Astrocyte of the cerebellum (primary cell): ENCODE measurements around the gene GABARAP.

Experiments
- DNase-seq: peaks from one replicate; pipeline ENCODE4 v3.0.0-alpha.2; 2011; ENCODE audit warnings: low read depth
- H3K4me3 ChIP-seq: 2 replicates; pipeline ENCODE4 v1.5.1; 2011; ENCODE audit warnings: mild to moderate bottlenecking, low read depth, low read length, moderate library complexity
- in situ Hi-C: cut with HindIII; loops from 2 replicates; pipeline ENCODE4 v1.10.0; 2017; ENCODE audit warnings: low sequenced_read_pairs
- TF ChIP-seq, protein P1 (sequence below): IDR thresholded peaks from 2 replicates; pipeline ENCODE4 v1.5.1; 2012; ENCODE audit warnings: low read length, low read depth, moderate library complexity, mild to moderate bottlenecking; ENCODE audit errors: missing control alignments

Gene GABARAP

DNA sequence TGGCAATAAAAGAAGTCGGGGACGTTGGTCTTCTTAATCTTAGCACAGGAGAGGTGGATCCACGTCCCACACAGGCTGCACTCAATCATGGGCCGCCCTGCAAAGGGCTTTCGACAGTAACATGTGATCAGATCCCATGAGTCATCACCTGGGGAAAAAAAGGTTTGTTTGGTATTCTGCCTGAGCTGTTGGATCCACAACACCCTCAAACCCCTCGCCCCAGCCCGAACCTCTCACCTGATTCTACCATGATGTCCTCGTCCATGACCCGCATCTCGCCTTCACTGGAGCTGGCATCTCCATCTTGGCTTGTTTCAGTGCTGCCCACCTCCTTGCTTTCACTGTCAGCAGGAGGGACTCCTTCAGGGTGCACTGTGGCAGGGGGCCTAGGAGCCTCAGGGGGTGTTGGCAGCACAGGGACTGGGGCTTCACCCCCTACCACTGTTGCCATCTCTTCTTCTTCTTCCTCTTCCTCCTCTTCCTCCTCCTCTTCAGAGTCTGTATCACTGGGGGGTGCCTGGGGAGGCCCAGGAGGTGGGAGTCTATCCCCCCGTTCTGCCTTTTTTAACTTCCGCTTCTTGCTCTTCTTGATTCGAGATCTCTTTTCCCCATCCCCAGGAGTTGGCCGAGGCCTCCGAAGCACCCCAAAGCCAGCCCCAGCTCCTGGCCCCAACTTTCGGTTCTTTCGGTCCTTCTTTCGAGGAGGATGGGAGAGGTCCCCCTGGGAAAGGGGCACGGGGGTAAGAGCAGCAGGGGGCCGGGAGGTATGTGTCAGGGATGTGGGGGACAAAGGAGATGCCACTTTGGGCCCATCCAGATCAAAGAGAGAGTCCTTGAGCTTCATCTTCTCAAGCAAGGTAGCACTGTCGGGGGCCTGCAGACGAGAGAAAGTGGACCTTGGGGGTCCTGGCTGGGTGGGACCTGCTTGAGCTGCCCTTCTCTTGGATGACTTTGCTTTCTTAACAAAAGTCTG, 6.3 kb downstream of the GABARAP start:
- DNase-seq: no peak
- H3K4me3 ChIP-seq: no peak overlapping the region
- in situ Hi-C loops: no loop called here

DNA sequence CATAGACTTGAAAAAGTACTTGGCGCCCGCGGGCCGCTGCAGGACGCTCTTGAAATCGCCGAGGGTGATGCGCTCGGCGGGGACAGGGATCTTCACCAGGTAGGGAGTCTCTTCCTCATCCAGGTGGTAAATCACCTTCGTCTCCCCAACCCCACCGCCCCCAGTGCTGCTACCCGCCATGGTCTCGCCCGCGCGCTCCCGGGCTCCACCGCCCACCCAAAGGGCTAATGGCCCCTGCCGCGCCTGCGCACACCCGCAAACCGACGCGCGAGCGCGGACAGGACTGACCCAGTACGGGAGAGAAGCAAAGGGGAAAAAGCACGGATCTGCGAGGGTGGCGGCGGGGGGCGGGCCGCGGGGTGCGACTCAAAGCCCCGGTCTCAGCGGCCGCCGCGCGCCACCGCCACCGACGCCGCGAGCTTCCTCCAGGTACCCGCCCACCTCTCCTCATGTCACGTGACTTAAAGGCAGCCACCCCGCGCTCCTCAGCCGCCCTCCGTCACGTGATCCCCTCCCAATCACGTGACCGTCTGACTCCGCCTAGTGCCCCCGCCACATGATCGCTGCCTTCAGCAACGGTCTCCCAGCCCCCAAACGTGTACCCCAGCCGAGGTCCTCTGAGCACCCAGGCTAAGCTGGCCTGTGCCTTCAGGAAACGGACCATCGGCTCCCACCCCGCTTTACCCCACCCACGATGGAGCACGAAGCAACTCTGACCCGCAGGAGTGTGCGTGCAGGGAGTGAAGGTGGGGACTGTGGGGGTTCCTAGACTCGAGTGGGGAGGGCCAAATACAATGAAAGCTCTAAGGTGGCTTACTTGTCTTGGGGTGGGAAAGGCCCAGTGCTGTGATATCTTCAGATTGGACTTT, 7.9 kb downstream of the GABARAP start, which contains the start of gene DVL2:
DVL2 (minus strand) TSS at position 435 of the 869 bp plus-strand sequence; CDS start at position 180, 255 bp downstream.
- peak within 1 kb of the TSS; percentile 87 for H3K4me3 ChIP-seq
- in situ Hi-C loops: no loop called here
- TF ChIP-seq, protein P1, sequence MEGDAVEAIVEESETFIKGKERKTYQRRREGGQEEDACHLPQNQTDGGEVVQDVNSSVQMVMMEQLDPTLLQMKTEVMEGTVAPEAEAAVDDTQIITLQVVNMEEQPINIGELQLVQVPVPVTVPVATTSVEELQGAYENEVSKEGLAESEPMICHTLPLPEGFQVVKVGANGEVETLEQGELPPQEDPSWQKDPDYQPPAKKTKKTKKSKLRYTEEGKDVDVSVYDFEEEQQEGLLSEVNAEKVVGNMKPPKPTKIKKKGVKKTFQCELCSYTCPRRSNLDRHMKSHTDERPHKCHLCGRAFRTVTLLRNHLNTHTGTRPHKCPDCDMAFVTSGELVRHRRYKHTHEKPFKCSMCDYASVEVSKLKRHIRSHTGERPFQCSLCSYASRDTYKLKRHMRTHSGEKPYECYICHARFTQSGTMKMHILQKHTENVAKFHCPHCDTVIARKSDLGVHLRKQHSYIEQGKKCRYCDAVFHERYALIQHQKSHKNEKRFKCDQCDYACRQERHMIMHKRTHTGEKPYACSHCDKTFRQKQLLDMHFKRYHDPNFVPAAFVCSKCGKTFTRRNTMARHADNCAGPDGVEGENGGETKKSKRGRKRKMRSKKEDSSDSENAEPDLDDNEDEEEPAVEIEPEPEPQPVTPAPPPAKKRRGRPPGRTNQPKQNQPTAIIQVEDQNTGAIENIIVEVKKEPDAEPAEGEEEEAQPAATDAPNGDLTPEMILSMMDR: no peak
- peak; percentile 83 for DNase-seq

More for the DNA sequence above, 6.3 kb downstream of the GABARAP start:
- TF ChIP-seq, protein P1: no peak

DNA sequence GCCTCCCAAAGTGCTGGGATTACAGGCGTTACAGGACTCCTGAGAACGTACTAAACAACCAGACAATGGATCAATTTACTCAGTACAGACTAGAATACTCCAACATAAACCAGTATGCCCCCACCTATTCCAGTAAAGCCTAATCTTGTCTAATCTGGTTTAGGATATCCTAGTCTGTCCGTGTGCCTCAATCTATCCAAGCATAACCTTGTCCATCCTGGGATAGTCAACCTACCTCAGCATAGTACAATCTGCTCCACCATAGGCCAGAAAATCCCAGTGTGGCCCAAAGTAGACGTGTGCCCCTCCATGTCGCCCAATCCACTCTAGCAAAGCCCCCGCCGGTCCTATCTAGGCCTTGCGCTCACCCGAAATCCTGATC, 8.6 kb downstream of the GABARAP start:
- peak overlapping the region; percentile 87 for H3K4me3 ChIP-seq
- in situ Hi-C loops: no loop called here
- TF ChIP-seq, protein P1: no peak
- no peak for DNase-seq

DNA sequence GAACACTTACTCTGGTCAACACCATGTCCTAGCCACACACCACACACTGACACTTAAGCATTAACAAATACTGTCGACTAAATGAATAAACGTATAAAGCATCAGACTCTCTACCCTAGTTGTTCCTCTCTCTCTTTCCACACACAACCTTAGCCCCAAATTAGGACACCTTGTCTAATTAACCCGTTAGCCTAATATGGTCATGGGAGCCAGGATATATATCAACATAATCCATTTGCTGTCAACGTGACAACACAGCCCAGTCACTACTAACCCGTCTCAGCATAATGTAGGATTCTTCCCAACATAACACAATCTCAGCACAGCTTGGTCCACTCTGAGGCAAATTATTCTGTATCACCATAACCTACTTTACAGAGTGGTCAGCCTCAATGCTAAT, 10.1 kb downstream of the GABARAP start:
- peak overlapping the region; percentile 87 for H3K4me3 ChIP-seq
- TF ChIP-seq, protein P1: no peak
- DNase-seq: no peak
- in situ Hi-C loops: no loop called here

DNA sequence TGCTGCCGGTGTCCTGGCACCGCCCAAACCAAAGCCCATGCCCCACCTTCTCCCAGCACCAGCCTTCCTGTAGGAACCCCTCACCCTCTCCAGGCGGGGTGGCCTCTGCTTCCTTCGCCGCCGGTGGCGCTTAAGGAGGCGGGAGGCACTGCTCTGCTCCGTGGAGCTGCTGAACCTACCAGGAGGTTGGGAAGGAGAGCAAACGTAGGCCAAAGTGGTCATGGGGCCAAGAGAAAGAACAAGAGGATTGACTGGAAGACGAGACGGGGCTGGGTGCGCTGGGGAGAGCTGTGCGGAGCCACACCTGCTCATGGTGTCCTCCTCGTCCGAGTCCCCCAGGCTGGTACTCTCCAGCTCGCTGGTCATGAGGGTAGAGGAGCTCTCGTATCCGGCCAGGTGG, 12.7 kb downstream of the GABARAP start:
- in situ Hi-C loops: no loop called here
- TF ChIP-seq, protein P1: no peak
- no peak overlapping the region for H3K4me3 ChIP-seq
- no peak for DNase-seq

DNA sequence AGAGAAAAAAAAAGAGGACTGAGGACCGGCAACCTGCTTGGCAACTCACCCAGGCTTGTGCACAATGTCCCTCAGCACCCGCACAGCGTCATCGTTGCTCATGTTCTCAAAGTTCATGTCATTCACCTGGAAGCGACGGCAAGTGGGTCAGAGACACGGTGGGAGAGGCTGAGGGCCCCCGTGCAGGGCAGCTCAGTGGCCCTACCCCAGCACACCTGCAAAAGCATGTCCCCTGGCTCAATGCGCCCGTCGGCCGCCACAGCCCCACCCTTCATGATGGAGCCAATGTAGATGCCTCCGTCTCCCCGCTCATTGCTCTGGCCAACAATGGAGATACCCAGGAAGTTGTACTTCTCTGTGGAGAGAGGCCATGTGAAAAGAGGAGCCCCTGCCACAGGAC, 13.3 kb downstream of the GABARAP start:
- H3K4me3 ChIP-seq: no peak overlapping the region
- in situ Hi-C loops: no loop called here
- no peak for DNase-seq
- TF ChIP-seq, protein P1: no peak
